Psoas muscle (tissue), 8 donors: Measurements from ENCODE around the gene NCDN. TPM values are rescaled to one million over a fixed set of nuclear protein-coding genes. Genes with fewer than 3 reads are reported as not detected.

Experiments used
- ATAC-seq, 4 donors: fragments of 200-7000 bp; cut with Tn5 transposase; one replicate each; pipeline ENCODE4 v1.9.1; 2020; ENCODE audit warnings: moderate library complexity in 3 of 4, mild to moderate bottlenecking in 2 of 4
- DNase-seq, 2 donors: peaks; one replicate each; pipeline ENCODE4 v3.0.0-alpha.2; 2020
- H3K27ac ChIP-seq: fragments of 200-600 bp; one replicate; pipeline ENCODE4 v1.8.0; 2022
- H3K27me3 ChIP-seq, 3 donors: fragments of 200-600 bp in 1 of 3; one replicate each; pipeline versions ENCODE4 v1.6.1 to v1.8.0; 2013 to 2022; ENCODE audit warnings: low read length in 2 of 3, mild to moderate bottlenecking in 2 of 3, moderate library complexity in 1 of 3; ENCODE audit not compliant: insufficient read depth in 3 of 3
- H3K36me3 ChIP-seq, 2 donors: fragments of 200-600 bp in 1 of 2; one replicate each; pipeline versions ENCODE4 v1.6.1 to v1.8.0; 2013 to 2022; ENCODE audit warnings: low read depth in 1 of 2, mild to moderate bottlenecking in 1 of 2, moderate library complexity in 1 of 2; ENCODE audit not compliant: insufficient read depth in 1 of 2
- H3K4me1 ChIP-seq: fragments of 200-600 bp; one replicate; pipeline ENCODE4 v1.8.0; 2022
- H3K4me3 ChIP-seq: fragments of 200-600 bp; one replicate; pipeline ENCODE4 v1.8.0; 2022; ENCODE audit warnings: mild to moderate bottlenecking
- H3K9me3 ChIP-seq: fragments of 200-600 bp; one replicate; pipeline ENCODE4 v1.8.0; 2022
- CTCF ChIP-seq: fragments of 200-600 bp; IDR thresholded peaks from one replicate; pipeline ENCODE4 v1.8.0; 2022; ENCODE audit warnings: antibody characterized with exemption
- WGBS, 3 donors: extraction: QIAGEN DNeasy Blood & Tissue Kit; methylation state at CpG; one replicate each; pipeline versions ENCODE4 v1.1.6 to v1.1.7; 2013; 5-methylcytosine and 5-hydroxymethylcytosine counted together
- intact Hi-C, 2 donors: fragments of 100-400 bp; cut with DNase I; formaldehyde crosslinking; loops; one replicate each; pipeline versions ENCODE4 v1.11.0 to v1.14.2; 2022
- polyA plus RNA-seq, 3 donors: library from polyadenylated mRNA; stranded (reverse); fragments of 200-250 nt; gene quantifications; one replicate each; pipeline ENCODE4 v1.2.3, GENCODE V29; 2013
- total RNA-seq, 4 donors: library from RNA; stranded (reverse); fragmentation: NEBNext Ultra II Directional in 2 of 4; extraction: Animal tissue kit (Norgen Biotek cat#: 25700) in 2 of 4; gene quantifications; one replicate each; pipeline versions ENCODE4 v1.2.1 to v1.2.4, GENCODE V29; 2021 to 2023
- donor health status: healthy with polysubstance abuse.
- donor health status: DM: no; HTN: no; CAD: no; lungs with moderate emphysema.
- donor health status: Bipolar disorder and iron deficiency.
- donor health status: healthy.
- donor health status: DM: yes; HTN: yes; CAD: no.
- donor health status: DM: no; HTN: no; CAD: no.
- donor health status: DM: no; HTN: no; CAD: no.
- donor health status: DM: yes; HTN: yes; CAD: no.

NCDN gene
- total and polyA plus RNA-seq, 7 donors: 6.8 to 23.1 (median 13.9) TPM

DNA sequence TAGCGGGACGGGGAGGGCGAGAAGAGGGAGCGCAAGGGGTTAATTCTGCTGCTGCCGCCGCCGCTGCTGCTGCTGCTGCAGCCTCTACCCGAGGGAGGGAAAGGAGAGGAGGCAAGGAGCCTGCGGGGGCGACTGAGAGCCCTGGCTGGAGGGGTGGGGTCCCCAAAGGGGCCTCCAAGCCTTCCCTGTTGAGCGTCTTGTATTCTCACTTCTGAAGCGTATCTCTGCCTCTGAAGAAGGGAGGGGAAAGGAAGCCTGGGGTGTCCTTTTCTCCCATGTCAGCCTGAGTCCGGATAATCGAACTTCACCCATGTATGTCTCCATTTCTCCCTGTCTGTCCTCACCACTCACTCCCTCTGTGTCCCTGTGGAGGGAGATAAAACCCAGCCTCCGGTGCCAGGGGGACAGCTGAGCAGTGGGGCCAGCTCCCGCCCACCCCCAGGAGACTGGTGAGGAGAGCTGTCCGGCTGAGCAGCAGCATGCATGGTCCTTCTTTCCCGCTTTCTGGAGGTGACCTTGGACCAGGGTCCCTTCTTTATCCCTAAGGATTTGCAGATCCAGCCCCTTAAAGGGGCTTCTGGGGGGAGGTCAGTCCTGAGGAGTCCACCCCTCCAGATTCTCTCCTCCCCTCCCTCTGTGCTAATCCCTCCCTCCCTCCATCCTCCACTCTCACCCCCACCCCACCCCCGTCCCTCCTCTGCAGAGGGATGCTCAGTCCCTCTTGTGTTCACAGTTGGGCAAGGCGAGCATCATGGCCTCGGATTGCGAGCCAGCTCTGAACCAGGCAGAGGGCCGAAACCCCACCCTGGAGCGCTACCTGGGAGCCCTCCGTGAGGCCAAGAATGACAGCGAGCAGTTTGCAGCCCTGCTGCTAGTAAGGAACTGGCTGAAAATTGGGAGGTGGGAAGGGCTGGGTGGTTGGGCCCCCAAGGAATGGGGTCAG, 1.0 kb downstream of the NCDN start:
- H3K4me3 ChIP-seq: peak overlapping the region; percentile 99
- H3K27ac ChIP-seq: peak overlapping the region; percentile 99
- ATAC-seq (no peak), DNase-seq (peak in 1 of 2 donors; percentile 55)
- intact Hi-C loops: no loop called here
- TF ChIP-seq CTCF: no peak
- H3K27me3 ChIP-seq: no peaks in the 10 kb centered on the region
- H3K4me1 ChIP-seq: peaks cover 47% of the 10 kb centered on the region
- WGBS, 3 donors: 31 to 32% (median 32%) methylated on average over 22 to 26 of the region's 26 CpGs
- H3K36me3 ChIP-seq: peaks cover 0 to 26% of the 10 kb centered on the region in 2 donors
- no peaks in the 10 kb centered on the region for H3K9me3 ChIP-seq

GRCh38 chr1:35559317-35559944, 1.8 kb downstream of the NCDN start:
- no peak overlapping the region for H3K4me3 ChIP-seq
- intact Hi-C loops: no loop called here
- DNase-seq (peak in 1 of 2 donors; percentile 47), ATAC-seq (no peak)
- 83 to 87% (median 84%) methylated on average over 7 of the region's 7 CpGs for WGBS, 3 donors
- no peaks in the 10 kb centered on the region for H3K27me3 ChIP-seq
- TF ChIP-seq CTCF: no peak
- peaks cover 0 to 27% of the 10 kb centered on the region in 2 donors for H3K36me3 ChIP-seq
- peaks cover 39% of the 10 kb centered on the region for H3K4me1 ChIP-seq
- no peak overlapping the region for H3K27ac ChIP-seq
- no peaks in the 10 kb centered on the region for H3K9me3 ChIP-seq

GRCh38 chr1:35560256-35561225, 2.9 kb downstream of the NCDN start:
- H3K4me3 ChIP-seq: peak overlapping the region; percentile 38
- DNase-seq: peak; percentile 67 to 90
- no peaks in the 10 kb centered on the region for H3K27me3 ChIP-seq
- intact Hi-C loops: loop anchor here (5.0 to 10.0 kb wide), 3 partner anchors 82 to 366 kb away; partner anchors contain the start of genes PSMB2 (in 1 of the 2) and SFPQ (in 1 of the 2)
- ATAC-seq: peak in 3 of 4 donors; percentile 40 to 47 (median 45)
- peaks cover 0 to 32% of the 10 kb centered on the region in 2 donors for H3K36me3 ChIP-seq
- H3K27ac ChIP-seq: no peak overlapping the region
- TF ChIP-seq CTCF: no peak
- H3K4me1 ChIP-seq: peaks cover 28% of the 10 kb centered on the region
- WGBS, 3 donors: 42 to 50% (median 44%) methylated on average over 43 to 44 of the region's 44 CpGs
- H3K9me3 ChIP-seq: no peaks in the 10 kb centered on the region

GRCh38 chr1:35561297-35561971, 3.8 kb downstream of the NCDN start:
- Histone ChIP-seq H3K36me3 (peaks cover 0 to 37% of the 10 kb centered on the region in 2 donors), H3K4me3 (peak overlapping the region; percentile 38), H3K27ac (no peak overlapping the region), H3K4me1 (peaks cover 19% of the 10 kb centered on the region), H3K9me3 (no peaks in the 10 kb centered on the region), H3K27me3 (no peaks in the 10 kb centered on the region)
- TF ChIP-seq CTCF: no peak
- no peak for DNase-seq
- no peak for ATAC-seq
- WGBS, 3 donors: 81 to 87% (median 83%) methylated on average over 11 of the region's 11 CpGs
- intact Hi-C loops: loop anchor here (5.0 to 10.0 kb wide), 3 partner anchors 81 to 367 kb away; partner anchors contain the start of genes PSMB2 (in 1 of the 2) and SFPQ (in 1 of the 2)
